ENCODE results near the gene C3orf38. TPM values are rescaled to one million over a fixed set of nuclear protein-coding genes. Genes with fewer than 3 reads are reported as not detected.

The C3orf38 gene
- total RNA-seq, 1 donor from 2014 or later = 26.0 TPM

- no peak overlapping the region for H3K4me3 Mint-ChIP-seq (ENCODE audit: unreplicated experiment)
- no peaks in the 10 kb centered on the region for H3K9me3 Mint-ChIP-seq (ENCODE audit: unreplicated experiment)
- no peaks in the 10 kb centered on the region for H3K4me1 Mint-ChIP-seq (ENCODE audit: low read depth, unreplicated experiment)
Observed at GRCh38 chr3:88198121-88198520, 48.4 kb downstream of the C3orf38 start.

GRCh38 chr3:88203642-88204055 lies 53.9 kb downstream of the C3orf38 start:
- H3K27ac Mint-ChIP-seq (ENCODE audit: unreplicated experiment) = no peak overlapping the region
- peaks cover 4% of the 10 kb centered on the region for H3K36me3 Mint-ChIP-seq (ENCODE audit: unreplicated experiment)
- peaks cover 2% of the 10 kb centered on the region for H3K9me3 Mint-ChIP-seq (ENCODE audit: unreplicated experiment)
- peaks cover 7% of the 10 kb centered on the region for H3K4me1 Mint-ChIP-seq (ENCODE audit: low read depth, unreplicated experiment)
- H3K27me3 Mint-ChIP-seq (ENCODE audit: unreplicated experiment) = no peaks in the 10 kb centered on the region
- DNase-seq = peak; percentile 86
- peak; percentile 86 for TF ChIP-seq CTCF (IDR thresholded peaks at IDR 0.05; ENCODE audit: partially characterized antibody, unreplicated experiment)
- no peak overlapping the region for H3K4me3 Mint-ChIP-seq (ENCODE audit: unreplicated experiment)

More at GRCh38 chr3:88198121-88198520, 48.4 kb downstream of the C3orf38 start:
- TF ChIP-seq CTCF (IDR thresholded peaks at IDR 0.05; ENCODE audit: partially characterized antibody, unreplicated experiment) = no peak
- Mint-ChIP-seq H3K27me3 (ENCODE audit: unreplicated experiment) (no peaks in the 10 kb centered on the region), H3K36me3 (ENCODE audit: unreplicated experiment) (no peaks in the 10 kb centered on the region), H3K27ac (ENCODE audit: unreplicated experiment) (no peak overlapping the region)
- DNase-seq = no peak

Other genes starting within 250 kb of the C3orf38 start
- 57.1 TPM for gene CGGBP1, start 91.0 kb upstream of the C3orf38 start, total RNA-seq (ENCODE audit: unreplicated experiment)
- 11.8 TPM for gene ZNF654, start 90.7 kb upstream of the C3orf38 start, total RNA-seq (ENCODE audit: unreplicated experiment)